SK-N-SH treated with all-trans-retinoic acid at 6 μM for 48 hours (cell line): ENCODE measurements around the gene PTPN1.

ENCODE experiments used
- ARNTL ChIP-seq: fragments of 450-650 bp; formaldehyde crosslinking; IDR thresholded peaks from 2 replicates; pipeline ENCODE4 v1.5.0; 2020; ENCODE audit warnings: low read depth, mild to moderate bottlenecking, moderate library complexity, borderline replicate concordance
- CSDC2 ChIP-seq: fragments of 250-450 bp; sonication (Bioruptor Pico); IDR thresholded peaks from 2 replicates; pipeline ENCODE4 v1.5.0; 2020; ENCODE audit warnings: mild to moderate bottlenecking, moderate library complexity
- ESRRG ChIP-seq: fragments of 250-450 bp; sonication (Bioruptor Pico); IDR thresholded peaks from 2 replicates; pipeline ENCODE4 v1.6.1; 2021; ENCODE audit warnings: mild to moderate bottlenecking
- ISL1 ChIP-seq: fragments of 250-450 bp; sonication (Bioruptor Pico); IDR thresholded peaks from 2 replicates; pipeline ENCODE4 v2.1.2; 2022; ENCODE audit warnings: mild to moderate bottlenecking, moderate library complexity
- OSR1 ChIP-seq: fragments of 250-450 bp; sonication (Bioruptor Pico); IDR thresholded peaks from 2 replicates; pipeline ENCODE4 v1.8.0; 2022; ENCODE audit warnings: moderate library complexity, mild to moderate bottlenecking, inconsistent platforms
- ZC3H10 ChIP-seq: fragments of 250-450 bp; sonication (Bioruptor Pico); IDR thresholded peaks from 2 replicates; pipeline ENCODE4 v1.5.1; 2021; ENCODE audit warnings: mild to moderate bottlenecking, moderate library complexity
- ZFP30 ChIP-seq: fragments of 450-650 bp; formaldehyde crosslinking; IDR thresholded peaks from 2 replicates; pipeline ENCODE4 v1.5.0; 2022; ENCODE audit warnings: mild to moderate bottlenecking, moderate library complexity
- ZNF8 ChIP-seq: fragments of 450-650 bp; formaldehyde crosslinking; IDR thresholded peaks from 2 replicates; pipeline ENCODE4 v1.5.0; 2020; ENCODE audit warnings: mild to moderate bottlenecking, moderate library complexity
- TF ChIP-seq, protein P1 (sequence below): fragments of 250-450 bp; sonication (Bioruptor Pico); IDR thresholded peaks from 2 replicates; pipeline ENCODE4 v1.8.0; 2020; ENCODE audit warnings: mild to moderate bottlenecking, moderate library complexity, borderline replicate concordance
- TF ChIP-seq, protein P2 (sequence below): fragments of 250-450 bp; sonication (Bioruptor Pico); IDR thresholded peaks from 2 replicates; pipeline ENCODE4 v1.5.1; 2020; ENCODE audit warnings: low read depth, mild to moderate bottlenecking, moderate library complexity

DNA sequence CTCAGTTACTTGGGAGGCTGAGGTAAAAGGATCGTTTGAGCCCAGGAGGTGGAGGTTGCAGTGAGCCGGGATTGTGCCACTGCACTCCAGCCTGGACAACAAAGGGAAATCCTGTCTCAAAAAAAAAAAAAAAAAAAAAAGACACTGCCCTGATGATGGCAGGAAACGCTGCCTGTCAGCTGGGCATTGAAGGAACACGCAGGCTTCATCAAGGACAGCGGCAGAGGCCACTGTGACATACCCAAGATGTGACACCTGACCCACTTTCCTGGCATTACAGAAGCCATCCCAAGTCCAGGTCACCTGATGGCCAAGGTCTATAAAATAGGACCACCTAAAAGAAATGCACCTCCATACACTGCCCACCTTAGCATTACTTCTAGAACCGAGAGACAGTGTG lies 105.2 kb downstream of the PTPN1 start:
- TF ChIP-seq, protein P1, sequence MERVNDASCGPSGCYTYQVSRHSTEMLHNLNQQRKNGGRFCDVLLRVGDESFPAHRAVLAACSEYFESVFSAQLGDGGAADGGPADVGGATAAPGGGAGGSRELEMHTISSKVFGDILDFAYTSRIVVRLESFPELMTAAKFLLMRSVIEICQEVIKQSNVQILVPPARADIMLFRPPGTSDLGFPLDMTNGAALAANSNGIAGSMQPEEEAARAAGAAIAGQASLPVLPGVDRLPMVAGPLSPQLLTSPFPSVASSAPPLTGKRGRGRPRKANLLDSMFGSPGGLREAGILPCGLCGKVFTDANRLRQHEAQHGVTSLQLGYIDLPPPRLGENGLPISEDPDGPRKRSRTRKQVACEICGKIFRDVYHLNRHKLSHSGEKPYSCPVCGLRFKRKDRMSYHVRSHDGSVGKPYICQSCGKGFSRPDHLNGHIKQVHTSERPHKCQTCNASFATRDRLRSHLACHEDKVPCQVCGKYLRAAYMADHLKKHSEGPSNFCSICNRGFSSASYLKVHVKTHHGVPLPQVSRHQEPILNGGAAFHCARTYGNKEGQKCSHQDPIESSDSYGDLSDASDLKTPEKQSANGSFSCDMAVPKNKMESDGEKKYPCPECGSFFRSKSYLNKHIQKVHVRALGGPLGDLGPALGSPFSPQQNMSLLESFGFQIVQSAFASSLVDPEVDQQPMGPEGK (CRISPR knock-in tag) = no peak
- TF ChIP-seq CSDC2 (CRISPR knock-in tag) (no peak), ZC3H10 (CRISPR knock-in tag) (no peak), OSR1 (CRISPR knock-in tag) (no peak), ZFP30 (CRISPR knock-in tag) (no peak), ARNTL (CRISPR knock-in tag) (no peak), ESRRG (CRISPR knock-in tag) (no peak), ZNF8 (no peak), ISL1 (no peak)
- TF ChIP-seq, protein P2, sequence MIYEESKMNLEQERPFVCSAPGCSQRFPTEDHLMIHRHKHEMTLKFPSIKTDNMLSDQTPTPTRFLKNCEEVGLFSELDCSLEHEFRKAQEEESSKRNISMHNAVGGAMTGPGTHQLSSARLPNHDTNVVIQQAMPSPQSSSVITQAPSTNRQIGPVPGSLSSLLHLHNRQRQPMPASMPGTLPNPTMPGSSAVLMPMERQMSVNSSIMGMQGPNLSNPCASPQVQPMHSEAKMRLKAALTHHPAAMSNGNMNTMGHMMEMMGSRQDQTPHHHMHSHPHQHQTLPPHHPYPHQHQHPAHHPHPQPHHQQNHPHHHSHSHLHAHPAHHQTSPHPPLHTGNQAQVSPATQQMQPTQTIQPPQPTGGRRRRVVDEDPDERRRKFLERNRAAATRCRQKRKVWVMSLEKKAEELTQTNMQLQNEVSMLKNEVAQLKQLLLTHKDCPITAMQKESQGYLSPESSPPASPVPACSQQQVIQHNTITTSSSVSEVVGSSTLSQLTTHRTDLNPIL (CRISPR knock-in tag) = no peak
